Measurements from ENCODE around the gene ZNF785.
"Not testable (repeated sequence)": the region's sequence is repeated elsewhere in the genome, so short reads cannot be mapped to it uniquely, and the experiment has no call there.

Gene ZNF785

GRCh38 chr16:30540916-30541464, 44.5 kb downstream of the ZNF785 start:
- not testable (repeated sequence) for DNase-seq (ENCODE audit: low read depth in 1 of 2, low spot score in 1 of 2)

- DNase-seq (ENCODE audit: low read depth in 1 of 2, low spot score in 1 of 2), result not testable (repeated sequence)
These were observed 45.4 kb downstream of the ZNF785 start for GRCh38 chr16:30539986-30540526.

DNA sequence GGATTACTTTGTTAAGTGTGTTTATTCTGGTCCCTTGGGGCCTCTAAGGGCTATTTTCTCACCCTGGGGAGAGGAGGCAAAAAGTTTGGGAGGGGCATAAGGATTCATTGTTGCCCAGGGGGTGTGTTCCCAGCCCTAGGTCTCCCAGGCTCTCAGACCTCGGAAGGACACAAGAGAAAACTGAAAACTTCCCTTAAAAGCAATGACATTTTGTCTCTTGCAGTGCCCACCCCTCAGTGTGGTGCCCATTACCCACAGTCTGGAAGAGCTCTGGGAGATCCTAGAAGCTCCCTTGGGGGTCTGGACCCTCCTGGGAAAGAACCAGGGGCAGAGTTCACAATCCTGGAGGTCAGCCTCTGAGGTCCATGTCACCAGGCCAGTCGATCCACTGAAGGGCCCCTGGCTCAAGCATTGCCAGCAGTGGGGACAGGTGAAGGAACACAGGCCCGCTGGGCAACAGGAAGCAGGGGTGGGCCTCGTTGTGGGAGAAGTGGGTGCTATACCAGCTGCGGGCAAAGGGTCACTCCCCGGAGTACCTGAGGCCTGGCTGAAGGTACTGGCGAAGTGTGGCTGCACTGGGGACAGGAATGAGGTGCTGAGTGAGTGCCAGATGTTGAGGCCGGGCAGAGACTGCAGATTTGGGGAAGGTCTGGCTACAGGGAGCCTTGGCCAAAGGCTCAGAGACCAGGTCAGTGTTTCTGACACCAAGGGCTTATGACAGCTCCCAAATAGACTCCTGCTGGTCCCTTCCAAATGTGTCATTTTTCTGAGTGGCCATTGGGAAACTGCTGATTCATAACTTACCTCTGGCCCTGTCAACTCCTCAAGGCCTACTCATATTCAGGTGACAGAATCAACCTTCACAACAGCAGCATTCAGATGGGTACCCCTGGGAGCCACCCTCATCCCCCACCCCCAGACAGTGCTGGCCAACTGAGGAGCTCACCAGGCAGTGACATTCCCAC, 46.2 kb downstream of the ZNF785 start:
- DNase-seq (ENCODE audit: low read depth in 1 of 2, low spot score in 1 of 2), result no peak

DNA sequence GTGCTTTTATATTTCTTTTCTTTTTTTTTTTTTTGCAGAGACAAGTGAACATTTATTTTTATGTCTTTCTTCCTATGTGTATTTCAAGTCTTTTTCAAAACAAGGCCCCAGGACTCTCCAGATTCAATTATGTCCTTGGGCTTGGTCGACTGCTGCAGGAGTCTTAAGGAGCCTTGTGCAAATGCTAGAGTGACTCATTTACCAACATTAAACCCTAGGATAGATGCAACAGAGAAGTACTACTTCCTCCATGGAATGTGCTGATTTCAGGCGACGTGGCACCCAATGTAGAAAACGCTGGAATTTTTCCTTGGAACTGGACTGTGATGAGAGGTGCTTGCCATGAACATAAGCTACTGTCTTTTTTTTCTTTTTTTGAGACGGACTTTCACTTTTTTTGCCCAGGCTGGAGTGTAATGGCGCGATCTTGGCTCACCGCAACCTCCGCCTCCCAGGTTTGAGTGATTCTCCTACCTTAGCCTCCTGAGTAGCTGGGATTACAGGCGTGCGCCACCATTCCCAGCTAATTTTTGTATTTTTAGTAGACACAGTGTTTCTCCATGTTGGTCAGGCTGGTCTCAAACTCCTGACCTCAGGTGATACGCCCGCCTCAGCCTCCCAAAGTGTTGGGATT, 49.0 kb downstream of the ZNF785 start:
- DNase-seq (ENCODE audit: low read depth in 1 of 2, low spot score in 1 of 2), result not testable (repeated sequence)

DNA sequence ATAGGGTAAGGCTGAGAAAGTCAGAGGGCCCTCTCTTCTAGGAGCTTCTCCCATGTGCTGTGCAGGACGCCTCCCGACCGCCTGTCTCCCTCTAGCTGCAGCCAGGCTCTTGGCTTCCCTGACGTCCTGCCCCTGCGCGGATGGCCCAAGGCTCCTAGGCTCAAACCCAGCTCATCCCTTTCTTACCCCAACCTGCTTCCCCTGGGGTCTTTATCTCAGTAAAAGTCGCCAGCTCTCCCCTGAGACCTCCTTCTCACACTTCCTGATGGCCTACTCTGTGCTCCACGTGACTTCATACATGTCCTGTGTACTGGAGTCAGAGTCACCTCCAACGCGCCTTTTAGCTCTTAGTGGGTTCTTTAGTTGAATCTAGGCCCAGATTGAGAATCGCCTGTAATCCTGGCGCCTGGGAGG, 49.7 kb downstream of the ZNF785 start:
- peak in 1 of 2 donors; percentile 53 for DNase-seq (ENCODE audit: low read depth in 1 of 2, low spot score in 1 of 2)

DNA sequence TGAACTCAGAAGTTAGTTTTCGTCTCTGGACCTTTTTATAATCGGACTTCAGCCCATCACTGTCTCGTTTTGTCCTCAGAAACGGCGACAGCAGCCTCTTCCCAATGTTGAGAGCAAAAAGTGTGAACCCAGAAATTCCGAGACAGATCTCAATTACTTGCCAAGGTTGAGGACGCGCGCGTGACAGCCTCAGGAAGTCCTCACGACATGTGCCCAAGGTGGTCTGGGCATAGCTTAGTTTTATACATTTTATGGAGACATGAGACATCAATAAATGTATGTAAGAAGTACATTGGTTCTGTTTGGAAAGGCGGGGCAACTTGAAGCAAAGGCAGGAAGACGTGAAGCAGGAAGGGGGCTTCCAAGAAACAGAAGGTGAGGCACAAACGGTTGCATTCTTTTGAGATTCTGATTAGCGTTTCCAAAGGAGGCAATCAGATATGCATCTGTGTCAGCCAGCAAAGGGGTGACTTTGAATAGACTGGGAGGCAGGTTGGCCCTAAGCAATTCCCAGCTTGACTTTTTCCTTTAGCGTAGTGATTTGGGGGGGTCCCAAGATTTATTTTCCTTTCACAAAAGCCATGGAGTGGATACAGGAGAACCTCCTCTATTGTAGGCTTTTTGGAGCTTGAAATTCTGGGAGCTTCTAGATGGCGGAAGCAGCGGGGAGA, 50.3 kb downstream of the ZNF785 start:
- no peak for DNase-seq (ENCODE audit: low read depth in 1 of 2, low spot score in 1 of 2)

DNA sequence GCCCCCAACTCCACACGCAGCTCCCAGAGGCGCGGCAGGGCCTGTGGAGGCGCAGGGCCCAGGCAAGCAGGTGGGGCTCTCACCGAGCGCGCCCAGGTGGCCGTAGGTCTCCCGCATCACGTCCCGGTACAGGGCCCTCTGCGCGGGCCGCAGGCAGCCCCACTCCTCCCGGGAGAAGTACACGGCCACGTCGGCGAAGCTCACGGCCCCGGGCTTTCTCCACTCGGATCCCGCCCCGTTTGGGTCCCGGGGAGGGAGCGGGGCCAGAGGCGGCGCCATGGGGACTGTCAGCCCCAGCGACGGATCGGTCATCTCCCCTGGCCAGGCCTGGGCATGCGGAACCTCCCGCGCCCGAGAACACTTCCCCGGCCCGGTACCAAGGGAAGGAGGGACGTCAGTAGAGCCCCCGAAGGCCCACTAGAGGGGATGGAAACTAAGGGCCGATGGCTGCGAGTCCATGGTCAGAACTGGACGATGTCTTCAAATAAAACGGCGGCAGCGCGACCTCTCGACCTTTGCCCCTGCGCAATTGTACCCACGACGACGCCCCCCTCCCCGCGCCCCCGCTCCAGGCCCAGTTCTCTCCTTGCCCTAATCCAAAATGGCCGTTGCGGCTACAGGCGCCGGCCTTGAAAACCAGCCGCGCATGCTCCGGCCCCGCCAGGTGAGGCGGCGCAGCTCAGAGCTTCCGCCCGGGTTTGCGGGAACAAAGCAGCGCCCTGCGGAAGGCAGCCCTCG, 51.0 kb downstream of the ZNF785 start, which contains the start of gene ZNF747:
TSS of gene ZNF747 (minus strand) at position 491 of the 738 bp plus-strand sequence. CDS start at position 312, 179 bp downstream.
- peak; percentile 86 to 90 for DNase-seq (ENCODE audit: low read depth in 1 of 2, low spot score in 1 of 2)

GRCh38 chr16:30533748-30534367, 51.6 kb downstream of the ZNF785 start:
- no peak for DNase-seq (ENCODE audit: low read depth in 1 of 2, low spot score in 1 of 2)

DNA sequence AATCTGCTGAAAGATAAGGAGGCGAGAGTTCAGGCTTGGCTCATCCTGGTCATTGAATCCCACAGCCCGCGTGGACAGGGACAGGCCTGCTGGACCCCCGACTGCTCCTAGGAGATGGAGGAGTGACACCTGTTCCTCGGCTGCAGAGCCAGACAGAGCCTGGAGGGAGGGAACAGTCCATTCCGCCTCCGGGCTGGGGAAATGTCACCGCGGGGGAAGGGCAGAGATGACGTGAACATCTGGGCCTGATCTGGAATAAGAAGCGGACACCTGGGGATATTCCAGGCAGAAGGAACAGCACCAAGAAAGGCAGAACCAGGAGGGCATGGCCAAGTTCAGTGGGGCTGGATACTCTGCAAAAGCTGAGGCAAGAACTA, 52.4 kb downstream of the ZNF785 start:
- DNase-seq (ENCODE audit: low read depth in 1 of 2, low spot score in 1 of 2), result no peak

- no peak for DNase-seq (ENCODE audit: low read depth in 1 of 2, low spot score in 1 of 2)
These were observed 53.0 kb downstream of the ZNF785 start for GRCh38 chr16:30532285-30533145.

Data from stimulated activated CD4-positive, alpha-beta T cell treated with anti-CD3 and anti-CD28 coated beads, Interleukin-15, amount 100 ng/mL, for 1 hour (primary cell).